Measurements from ENCODE around the gene POP4.

The POP4 gene

DNA sequence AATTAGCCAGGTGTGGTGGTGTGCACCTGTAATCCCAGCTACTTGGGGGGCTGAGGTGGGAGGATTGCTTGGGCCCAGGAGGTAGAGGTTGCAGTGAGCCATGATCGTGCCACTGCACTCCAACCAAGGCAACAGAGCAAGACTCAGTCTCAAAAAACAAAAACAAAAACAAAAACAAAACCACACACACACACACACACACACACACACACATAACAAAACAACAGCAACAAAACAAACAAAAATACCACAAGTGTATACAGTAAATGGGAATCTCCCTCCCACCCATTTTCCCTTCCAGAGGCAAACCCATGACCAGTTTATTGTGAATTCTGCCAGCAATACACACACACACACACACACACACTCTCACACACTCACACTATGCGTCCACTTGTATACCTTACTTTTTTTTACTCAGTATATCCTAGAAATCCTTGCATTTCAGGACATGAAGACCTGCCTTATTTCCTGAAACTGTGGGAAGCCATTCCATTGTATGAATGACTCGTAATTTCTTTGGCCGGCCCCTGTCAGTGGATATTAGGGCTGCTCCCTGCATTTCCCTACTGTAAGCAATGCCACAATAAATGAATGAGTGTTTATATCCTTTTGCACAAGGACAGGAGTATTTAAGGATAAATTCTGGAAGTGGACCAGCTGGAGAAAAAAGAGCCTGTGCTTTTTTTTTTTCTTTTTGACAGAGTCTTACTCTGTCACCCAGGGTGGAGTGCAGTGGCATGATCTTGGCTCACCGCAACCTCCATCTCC, 52.3 kb downstream of the POP4 start:
- H3K9me3 ChIP-seq (ENCODE audit: control insufficient read depth in 1 of 2, low read length in 2 of 2): peaks cover 0 to 2% of the 10 kb centered on the region in 2 donors
- no peaks in the 10 kb centered on the region for H3K27me3 ChIP-seq (ENCODE audit: low read depth, low read length)
- H3K4me1 ChIP-seq (ENCODE audit: control insufficient read depth in 1 of 2, insufficient read depth in 2 of 2, low read length in 2 of 2): peaks cover 7 to 26% of the 10 kb centered on the region in 2 donors
- H3K4me3 ChIP-seq (ENCODE audit: low read depth in 1 of 2, low read length in 2 of 2): no peak overlapping the region
- no peak overlapping the region for H3K27ac ChIP-seq (ENCODE audit: low read length)
- peaks cover 0 to 3% of the 10 kb centered on the region in 2 donors for H3K36me3 ChIP-seq (ENCODE audit: control insufficient read depth in 1 of 2, insufficient read depth in 2 of 2, low read length in 2 of 2)

DNA sequence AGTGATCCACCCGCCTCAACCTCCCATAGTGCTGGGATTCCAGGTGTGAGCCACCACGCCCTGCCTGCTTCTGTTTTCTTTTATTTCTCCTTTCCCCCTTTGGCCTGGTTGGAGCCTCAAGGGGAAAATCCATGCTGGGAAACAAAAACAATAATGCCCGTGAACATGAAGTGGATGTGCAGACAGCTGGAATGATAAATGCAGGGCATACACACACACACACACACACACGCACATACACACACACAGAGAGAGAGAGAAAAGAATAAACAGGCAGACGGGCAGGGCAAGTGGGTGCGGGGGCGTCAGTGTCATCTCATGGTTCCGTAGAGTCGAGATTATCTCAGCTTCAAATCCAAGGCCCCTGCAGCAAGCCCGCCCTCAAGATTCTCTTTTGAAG, 54.8 kb downstream of the POP4 start:
- H3K27ac ChIP-seq (ENCODE audit: low read length): no peak overlapping the region
- no peaks in the 10 kb centered on the region for H3K9me3 ChIP-seq (ENCODE audit: control insufficient read depth in 1 of 2, low read length in 2 of 2)
- peaks cover 0 to 3% of the 10 kb centered on the region in 2 donors for H3K36me3 ChIP-seq (ENCODE audit: control insufficient read depth in 1 of 2, insufficient read depth in 2 of 2, low read length in 2 of 2)
- peaks cover 8 to 40% of the 10 kb centered on the region in 2 donors for H3K4me1 ChIP-seq (ENCODE audit: control insufficient read depth in 1 of 2, insufficient read depth in 2 of 2, low read length in 2 of 2)
- no peaks in the 10 kb centered on the region for H3K27me3 ChIP-seq (ENCODE audit: low read depth, low read length)
- no peak overlapping the region for H3K4me3 ChIP-seq (ENCODE audit: low read depth in 1 of 2, low read length in 2 of 2)

GRCh38 chr19:29662278-29662603, 56.2 kb downstream of the POP4 start:
- Histone ChIP-seq H3K4me3 (ENCODE audit: low read depth in 1 of 2, low read length in 2 of 2) (peak overlapping the region in 1 of 2 donors; percentile 20), H3K27ac (ENCODE audit: low read length) (peak overlapping the region; percentile 82), H3K4me1 (ENCODE audit: control insufficient read depth in 1 of 2, insufficient read depth in 2 of 2, low read length in 2 of 2) (peaks cover 11 to 46% of the 10 kb centered on the region in 2 donors), H3K27me3 (ENCODE audit: low read depth, low read length) (no peaks in the 10 kb centered on the region), H3K36me3 (ENCODE audit: control insufficient read depth in 1 of 2, insufficient read depth in 2 of 2, low read length in 2 of 2) (peaks cover 0 to 3% of the 10 kb centered on the region in 2 donors), H3K9me3 (ENCODE audit: control insufficient read depth in 1 of 2, low read length in 2 of 2) (no peaks in the 10 kb centered on the region)

- peaks cover 11 to 49% of the 10 kb centered on the region in 2 donors for H3K4me1 ChIP-seq (ENCODE audit: control insufficient read depth in 1 of 2, insufficient read depth in 2 of 2, low read length in 2 of 2)
- H3K27me3 ChIP-seq (ENCODE audit: low read depth, low read length): no peaks in the 10 kb centered on the region
- H3K4me3 ChIP-seq (ENCODE audit: low read depth in 1 of 2, low read length in 2 of 2): peak overlapping the region in 1 of 2 donors; percentile 20
- H3K27ac ChIP-seq (ENCODE audit: low read length): peak overlapping the region; percentile 82
- no peaks in the 10 kb centered on the region for H3K9me3 ChIP-seq (ENCODE audit: control insufficient read depth in 1 of 2, low read length in 2 of 2)
- H3K36me3 ChIP-seq (ENCODE audit: control insufficient read depth in 1 of 2, insufficient read depth in 2 of 2, low read length in 2 of 2): peaks cover 0 to 3% of the 10 kb centered on the region in 2 donors
Observed at GRCh38 chr19:29662604-29663404, 56.7 kb downstream of the POP4 start.

DNA sequence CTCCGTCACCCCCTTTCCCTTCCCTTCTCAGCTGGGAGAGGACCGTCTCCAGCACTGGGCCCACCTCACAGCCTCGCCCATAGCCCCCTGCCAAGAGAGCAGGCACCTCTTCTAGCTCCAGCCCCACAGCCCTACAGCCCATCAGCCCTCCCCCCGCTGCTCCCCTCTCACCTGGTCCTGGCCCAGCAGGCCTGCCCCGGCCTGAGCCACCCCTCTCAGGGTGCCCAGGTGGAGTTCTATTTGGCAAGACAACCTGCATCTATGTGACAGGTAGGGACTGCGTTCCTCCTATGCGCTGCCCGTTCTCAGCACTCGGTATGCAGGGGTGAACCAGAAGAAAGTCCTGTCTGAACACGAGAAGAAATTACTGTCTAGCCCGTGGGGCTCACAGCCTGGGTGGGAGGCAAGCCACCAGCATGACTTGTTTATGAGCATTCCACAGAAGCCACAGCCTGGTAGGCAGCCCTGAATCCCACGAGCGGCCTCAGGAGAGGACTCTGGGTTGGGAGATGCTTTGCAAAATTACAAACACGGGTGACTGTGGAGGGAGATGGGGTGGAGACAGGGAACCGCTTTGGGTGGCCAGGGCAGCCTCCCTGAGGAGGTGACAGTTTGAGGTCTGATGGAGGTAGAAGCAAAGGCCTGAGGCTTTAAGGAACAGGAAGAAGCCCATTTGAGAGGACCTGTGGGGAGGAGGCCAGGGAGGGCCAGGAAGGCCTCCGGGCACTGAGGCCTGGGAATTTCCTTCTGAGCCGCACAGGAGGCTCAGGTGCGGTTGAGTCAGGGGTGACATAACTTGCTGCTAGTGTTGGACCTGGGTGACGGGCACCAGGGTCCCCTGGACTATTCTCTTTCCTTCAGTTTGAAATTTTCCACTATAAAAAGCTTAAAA, 58.0 kb downstream of the POP4 start:
- Histone ChIP-seq H3K36me3 (ENCODE audit: control insufficient read depth in 1 of 2, insufficient read depth in 2 of 2, low read length in 2 of 2) (peaks cover 0 to 3% of the 10 kb centered on the region in 2 donors), H3K27me3 (ENCODE audit: low read depth, low read length) (no peaks in the 10 kb centered on the region), H3K9me3 (ENCODE audit: control insufficient read depth in 1 of 2, low read length in 2 of 2) (no peaks in the 10 kb centered on the region), H3K27ac (ENCODE audit: low read length) (no peak overlapping the region), H3K4me1 (ENCODE audit: control insufficient read depth in 1 of 2, insufficient read depth in 2 of 2, low read length in 2 of 2) (peaks cover 11 to 52% of the 10 kb centered on the region in 2 donors), H3K4me3 (ENCODE audit: low read depth in 1 of 2, low read length in 2 of 2) (no peak overlapping the region)

GRCh38 chr19:29664753-29665214, 58.7 kb downstream of the POP4 start:
- no peaks in the 10 kb centered on the region for H3K9me3 ChIP-seq (ENCODE audit: control insufficient read depth in 1 of 2, low read length in 2 of 2)
- peak overlapping the region; percentile 37 to 82 for H3K4me3 ChIP-seq (ENCODE audit: low read depth in 1 of 2, low read length in 2 of 2)
- H3K27me3 ChIP-seq (ENCODE audit: low read depth, low read length): no peaks in the 10 kb centered on the region
- peaks cover 11 to 52% of the 10 kb centered on the region in 2 donors for H3K4me1 ChIP-seq (ENCODE audit: control insufficient read depth in 1 of 2, insufficient read depth in 2 of 2, low read length in 2 of 2)
- no peak overlapping the region for H3K27ac ChIP-seq (ENCODE audit: low read length)
- peaks cover 0 to 3% of the 10 kb centered on the region in 2 donors for H3K36me3 ChIP-seq (ENCODE audit: control insufficient read depth in 1 of 2, insufficient read depth in 2 of 2, low read length in 2 of 2)

DNA sequence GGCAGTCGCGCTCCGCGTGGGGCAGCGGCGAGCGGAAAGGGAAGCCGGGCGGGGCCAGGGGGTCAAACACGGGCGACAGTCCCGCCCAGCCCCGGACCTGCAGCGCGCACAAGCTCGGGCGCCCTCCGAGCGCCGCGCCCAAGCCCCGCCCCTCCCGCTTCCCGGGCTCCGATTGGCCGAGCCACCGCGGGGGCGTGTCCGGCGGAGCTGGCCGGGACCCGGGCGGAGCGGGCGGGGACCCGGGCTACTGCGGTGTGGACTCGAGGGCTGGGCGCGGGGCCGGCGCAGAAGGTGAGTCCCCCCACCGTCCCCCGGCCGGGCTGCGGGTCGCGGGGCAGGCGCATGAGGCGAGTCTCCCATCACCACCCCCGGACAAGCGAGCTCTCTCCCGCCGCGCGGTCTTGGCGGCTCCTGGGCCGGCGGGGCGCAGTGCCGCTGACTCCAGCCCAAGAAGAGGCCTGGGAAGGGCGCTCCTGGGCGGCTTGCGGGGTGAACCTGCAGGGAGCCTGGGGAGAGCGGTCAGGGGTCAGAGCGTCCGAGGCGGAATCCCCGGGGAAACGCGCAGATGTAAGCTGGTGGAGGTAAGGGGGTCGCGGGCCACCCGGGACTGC, 59.2 kb downstream of the POP4 start, which contains the start of gene PLEKHF1:
Gene PLEKHF1 (plus strand): TSS at position 247 of the 611 bp plus-strand sequence. CDS start 8,379 bp downstream, outside the sequence.
- H3K27me3 ChIP-seq (ENCODE audit: low read depth, low read length): no peaks in the 10 kb centered on the region
- peak within 1 kb of the TSS; percentile 88 for H3K27ac ChIP-seq (ENCODE audit: low read length)
- peak within 1 kb of the TSS; percentile 64 to 82 for H3K4me3 ChIP-seq (ENCODE audit: low read depth in 1 of 2, low read length in 2 of 2)
- peaks cover 0 to 3% of the 10 kb centered on the region in 2 donors for H3K36me3 ChIP-seq (ENCODE audit: control insufficient read depth in 1 of 2, insufficient read depth in 2 of 2, low read length in 2 of 2)
- H3K4me1 ChIP-seq (ENCODE audit: control insufficient read depth in 1 of 2, insufficient read depth in 2 of 2, low read length in 2 of 2): peaks cover 11 to 52% of the 10 kb centered on the region in 2 donors
- no peaks in the 10 kb centered on the region for H3K9me3 ChIP-seq (ENCODE audit: control insufficient read depth in 1 of 2, low read length in 2 of 2)

DNA sequence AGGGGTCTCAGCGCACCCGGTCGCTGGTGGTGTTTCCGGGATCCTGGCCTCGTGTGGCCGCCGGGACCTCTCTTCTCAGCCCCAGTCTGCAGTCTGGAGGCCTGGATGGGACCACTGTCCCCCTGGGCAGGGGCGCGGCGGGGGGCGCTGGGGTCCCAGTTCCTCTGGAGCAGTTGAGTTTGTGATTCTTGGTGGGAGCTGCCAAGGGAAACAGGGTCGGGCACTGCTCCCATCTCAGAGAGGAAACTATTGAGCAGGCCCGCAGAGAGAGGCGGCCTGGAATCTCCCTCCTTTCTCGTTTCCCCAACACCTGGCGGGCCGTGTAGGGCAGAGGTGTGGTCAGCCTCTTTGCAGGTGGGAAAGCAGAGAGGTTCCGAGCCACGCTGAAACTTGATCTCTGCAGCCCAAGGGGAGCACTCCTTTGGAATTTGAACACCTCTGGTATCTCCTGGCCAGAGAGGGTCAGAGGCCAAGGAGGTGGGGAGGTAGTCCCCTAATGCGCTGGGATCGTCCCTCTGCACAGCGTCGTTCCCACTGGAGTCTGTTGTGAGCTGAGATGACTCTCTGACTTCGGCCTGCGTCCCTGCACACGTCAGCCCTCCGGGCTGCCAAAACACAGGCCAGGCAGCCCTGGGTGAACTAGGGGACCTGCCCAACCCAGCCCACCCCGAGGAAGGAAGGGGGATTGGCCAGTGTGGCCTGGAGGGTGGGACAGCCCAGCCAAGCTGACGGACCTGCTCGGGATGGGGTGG, 59.9 kb downstream of the POP4 start:
- peak overlapping the region; percentile 64 to 82 for H3K4me3 ChIP-seq (ENCODE audit: low read depth in 1 of 2, low read length in 2 of 2)
- H3K27ac ChIP-seq (ENCODE audit: low read length): peak overlapping the region; percentile 88
- peaks cover 11 to 47% of the 10 kb centered on the region in 2 donors for H3K4me1 ChIP-seq (ENCODE audit: control insufficient read depth in 1 of 2, insufficient read depth in 2 of 2, low read length in 2 of 2)
- no peaks in the 10 kb centered on the region for H3K27me3 ChIP-seq (ENCODE audit: low read depth, low read length)
- H3K9me3 ChIP-seq (ENCODE audit: control insufficient read depth in 1 of 2, low read length in 2 of 2): no peaks in the 10 kb centered on the region
- peaks cover 0 to 3% of the 10 kb centered on the region in 2 donors for H3K36me3 ChIP-seq (ENCODE audit: control insufficient read depth in 1 of 2, insufficient read depth in 2 of 2, low read length in 2 of 2)

All from muscle layer of duodenum (tissue), 2 donors.